HG02943 (cell line): ENCODE results near the gene KRTAP19-4.
"Not testable (repeated sequence)": the region's sequence is repeated elsewhere in the genome, so short reads cannot be mapped to it uniquely, and the experiment has no call there.

Experiments
- ATAC-seq: cut with Tn5 transposase; IDR thresholded peaks from one replicate; pipeline ENCODE4 v1.9.1; 2021; ENCODE audit warnings: mild to moderate bottlenecking, low read depth, moderate library complexity; ENCODE audit not compliant: unreplicated experiment

KRTAP19-4 gene, protein sequence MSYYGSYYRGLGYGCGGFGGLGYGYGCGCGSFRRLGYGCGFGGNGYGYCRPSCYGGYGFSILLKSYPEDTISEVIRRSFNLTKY

DNA sequence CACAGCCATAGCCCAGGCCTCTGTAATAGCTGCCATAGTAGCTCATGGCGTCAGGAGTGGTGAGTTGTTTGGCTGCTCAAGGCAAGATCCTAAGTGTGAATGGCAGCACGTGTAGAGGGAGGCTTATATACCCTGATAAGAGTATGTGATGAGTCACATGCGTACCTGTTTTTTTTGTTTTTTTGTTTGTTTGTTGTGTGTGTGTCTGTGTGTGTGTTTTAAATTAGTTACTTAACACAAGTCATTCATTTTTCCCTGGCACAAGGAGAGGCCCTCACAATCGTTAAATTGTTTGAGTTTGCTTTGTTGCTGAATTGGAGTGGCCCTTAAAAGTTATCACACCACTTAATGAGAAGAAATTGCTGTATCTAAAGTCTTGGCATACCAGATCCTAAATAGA lies at the start of gene KRTAP19-4:
KRTAP19-4 (minus strand) TSS at position 101 of the 400 bp plus-strand sequence; CDS start at position 46, 55 bp downstream.
- ATAC-seq: no peak

DNA sequence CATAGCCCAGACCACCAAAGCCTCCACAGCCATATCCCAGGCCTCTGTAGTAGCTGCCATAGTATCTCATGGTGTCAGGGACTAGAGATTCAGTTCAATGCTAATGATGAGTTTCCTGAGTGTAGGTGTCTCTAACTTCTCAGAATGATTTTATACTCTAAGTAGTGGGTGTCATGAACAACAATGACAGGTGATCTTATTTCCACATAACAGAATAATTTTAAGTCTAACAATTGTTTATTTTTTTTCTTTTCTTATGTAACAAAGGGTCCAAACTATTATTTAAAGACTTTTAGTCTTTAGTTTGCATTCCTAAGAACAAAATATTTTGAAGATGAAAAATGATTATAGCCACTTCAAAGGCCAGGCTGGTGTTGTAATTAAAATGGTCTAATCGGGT lies 44.8 kb upstream of the KRTAP19-4 start, which contains the start of gene KRTAP19-6:
KRTAP19-6 (minus strand) TSS at position 101 of the 400 bp plus-strand sequence; CDS start at position 70, 31 bp downstream.
- no peak for ATAC-seq

DNA sequence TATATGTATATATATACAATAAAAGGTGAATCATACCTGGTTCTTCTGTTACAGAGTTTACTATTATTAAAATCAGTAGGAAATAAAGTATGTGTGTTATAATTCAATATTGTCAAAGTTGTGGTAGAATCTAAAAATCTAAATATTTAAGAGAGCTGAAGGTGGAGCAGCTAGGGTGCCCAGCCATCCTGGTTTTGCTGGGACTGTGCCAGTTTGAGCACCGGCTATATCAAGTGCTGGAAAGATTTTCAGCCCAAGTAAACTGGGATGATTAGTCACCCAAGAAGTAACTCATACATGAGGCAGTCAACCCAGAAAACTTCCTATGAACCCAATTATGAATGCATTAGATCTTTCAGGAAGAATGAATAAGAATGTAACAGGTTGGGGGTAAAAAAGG lies 21.9 kb upstream of the KRTAP19-4 start:
- no peak for ATAC-seq

DNA sequence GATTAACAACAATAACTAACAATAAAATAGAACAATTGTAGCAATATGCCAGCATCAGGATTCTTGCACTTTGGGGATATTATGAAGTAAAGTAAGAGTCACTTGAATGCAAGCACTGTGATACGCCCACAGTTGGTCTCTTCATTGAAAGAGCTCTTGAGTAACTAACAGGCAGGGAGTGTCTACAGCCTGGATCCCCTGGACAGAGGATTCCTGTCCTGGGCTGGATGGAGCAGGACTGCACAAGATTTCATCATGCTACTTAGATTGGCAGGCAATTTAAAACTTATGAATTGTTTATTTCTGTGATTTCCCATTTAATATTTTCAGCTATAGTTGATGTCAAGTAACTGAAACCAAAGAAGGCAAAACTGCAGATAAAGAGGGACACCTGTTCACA lies 18.7 kb upstream of the KRTAP19-4 start:
- ATAC-seq: no peak

DNA sequence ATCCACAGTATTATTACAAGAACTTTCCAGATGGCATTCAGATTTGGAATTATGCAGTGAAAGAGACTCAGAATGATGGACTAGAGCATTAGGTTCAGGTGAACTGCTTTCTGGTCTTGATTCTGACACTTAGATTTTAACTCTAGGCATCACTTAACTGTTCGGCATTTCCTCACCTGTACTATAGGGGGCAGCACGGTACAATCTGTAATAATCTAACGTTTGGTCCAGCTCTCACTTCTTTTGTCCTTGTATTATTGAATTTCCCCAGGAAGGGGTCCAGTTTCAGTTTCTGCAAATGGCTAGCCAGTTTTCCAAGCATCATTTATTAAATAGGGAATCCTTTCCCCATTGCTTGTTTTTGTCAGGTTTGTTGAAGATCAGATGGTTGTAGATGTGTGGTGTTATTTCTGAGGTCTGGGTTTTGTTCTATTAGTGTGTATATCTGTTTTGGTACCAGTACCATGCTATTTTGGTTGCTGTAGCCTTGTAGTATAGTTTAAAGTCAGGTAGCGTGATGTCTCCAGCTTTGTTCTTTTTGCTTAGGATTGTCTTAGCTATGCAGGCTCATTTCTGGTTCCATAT lies 8.7 kb upstream of the KRTAP19-4 start:
- ATAC-seq: not testable (repeated sequence)

DNA sequence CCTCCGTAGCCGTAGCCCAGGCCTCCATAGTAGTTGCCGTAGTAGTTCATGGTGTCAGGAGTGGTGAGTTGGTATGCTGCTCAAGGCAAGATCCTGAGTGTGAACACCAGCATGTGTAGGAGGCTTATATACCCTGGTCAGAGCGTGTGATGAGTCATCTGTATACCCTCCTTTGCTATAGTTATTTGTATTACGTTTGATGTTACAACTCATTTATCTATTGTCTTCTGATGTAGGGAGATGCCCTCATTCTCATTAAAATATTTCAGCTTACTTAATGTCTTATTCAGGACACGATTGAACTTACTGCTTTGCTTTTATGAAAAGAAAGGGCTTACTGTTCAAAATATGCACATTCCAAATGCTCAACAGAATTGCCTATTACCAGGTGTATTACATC lies 5.1 kb upstream of the KRTAP19-4 start, which contains the start of gene KRTAP19-5:
KRTAP19-5 (minus strand) TSS at position 101 of the 400 bp plus-strand sequence; CDS start at position 50, 51 bp downstream.
- ATAC-seq: no peak

DNA sequence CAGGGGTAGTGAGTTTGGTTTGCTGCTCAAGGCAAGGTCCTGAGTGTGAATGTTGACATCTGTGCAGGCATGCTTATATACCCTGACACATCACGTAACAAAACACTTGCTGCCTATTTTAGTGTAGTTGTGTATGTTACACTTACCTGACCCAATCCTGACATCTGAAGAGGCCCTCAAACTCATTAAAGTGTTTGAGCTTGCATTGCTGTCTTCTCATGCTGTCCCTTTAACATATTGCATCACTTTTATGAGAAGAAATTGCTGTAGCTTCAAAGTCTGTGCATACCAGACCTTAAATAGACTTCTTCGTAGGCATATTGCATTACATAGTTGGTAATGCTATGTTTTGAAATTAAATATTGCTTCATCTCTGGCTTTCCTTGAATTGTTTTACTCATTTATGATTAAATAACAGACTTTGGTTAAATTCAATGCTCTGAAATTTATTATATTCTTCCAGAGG lies 5.0 kb downstream of the KRTAP19-4 start, which contains the start of gene KRTAP19-3:
KRTAP19-3 (minus strand) TSS at position 51 of the 466 bp plus-strand sequence. CDS start 56 bp downstream, outside the sequence.
- no peak for ATAC-seq

DNA sequence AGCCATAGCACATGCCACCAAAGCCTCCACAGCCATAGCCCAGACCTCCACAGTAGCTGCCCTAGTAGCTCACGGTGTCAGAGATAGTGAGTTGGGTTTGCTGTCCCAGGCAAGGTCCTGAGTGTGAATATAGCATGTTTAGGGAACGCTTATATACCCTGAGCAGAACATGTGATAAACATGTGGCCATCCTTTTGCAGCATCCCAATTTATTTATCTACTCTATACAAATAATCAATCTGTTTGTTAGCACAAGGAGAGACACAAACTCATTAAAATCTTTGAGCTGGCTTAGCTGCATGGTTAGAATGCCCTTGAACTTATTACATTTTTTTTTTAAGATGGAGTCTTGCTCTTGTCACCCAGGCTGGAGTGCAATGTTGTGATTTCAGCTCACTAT lies 9.6 kb downstream of the KRTAP19-4 start, which contains the start of gene KRTAP19-2:
KRTAP19-2 (minus strand) TSS at position 101 of the 400 bp plus-strand sequence; CDS start at position 13, 88 bp downstream.
- ATAC-seq: no peak

DNA sequence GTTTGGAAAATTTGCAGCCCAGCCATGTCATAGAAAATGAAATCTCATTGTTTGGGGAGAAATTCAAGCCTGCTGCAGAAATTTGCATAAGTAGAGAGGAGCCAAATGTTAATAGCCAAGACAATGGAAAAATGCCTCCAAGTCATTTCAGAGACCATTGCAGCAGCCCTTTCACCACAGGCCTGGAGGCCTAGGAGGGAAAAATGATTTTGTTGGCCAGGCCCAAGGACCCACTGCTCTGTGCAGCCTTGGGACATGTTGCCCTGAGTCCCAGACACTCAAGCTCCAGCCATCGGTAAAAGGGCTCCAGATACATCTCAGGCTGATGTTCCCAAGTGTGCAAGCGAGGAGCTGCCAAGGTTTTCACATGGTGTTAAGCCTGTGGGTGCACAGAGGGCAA lies 10.8 kb downstream of the KRTAP19-4 start:
- ATAC-seq: no peak

DNA sequence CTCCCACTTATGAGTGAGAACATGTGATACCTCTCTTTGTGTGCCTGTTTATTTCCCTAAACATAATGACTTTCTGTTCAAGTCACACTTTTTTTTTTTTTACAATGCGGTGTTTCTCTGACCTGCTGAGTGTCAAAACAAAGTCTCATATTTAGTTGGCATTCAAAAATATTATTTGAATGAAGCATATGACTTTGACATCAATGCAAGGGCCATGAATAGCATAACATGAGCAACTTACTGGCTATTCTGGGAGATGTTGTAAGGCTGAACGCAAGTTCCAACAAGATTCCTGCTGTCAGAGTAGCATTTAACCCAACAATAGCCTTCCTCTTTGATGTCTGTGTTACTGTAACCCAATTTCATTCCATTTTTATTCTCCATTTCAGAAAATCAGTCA lies 14.8 kb downstream of the KRTAP19-4 start:
- ATAC-seq: no peak

DNA sequence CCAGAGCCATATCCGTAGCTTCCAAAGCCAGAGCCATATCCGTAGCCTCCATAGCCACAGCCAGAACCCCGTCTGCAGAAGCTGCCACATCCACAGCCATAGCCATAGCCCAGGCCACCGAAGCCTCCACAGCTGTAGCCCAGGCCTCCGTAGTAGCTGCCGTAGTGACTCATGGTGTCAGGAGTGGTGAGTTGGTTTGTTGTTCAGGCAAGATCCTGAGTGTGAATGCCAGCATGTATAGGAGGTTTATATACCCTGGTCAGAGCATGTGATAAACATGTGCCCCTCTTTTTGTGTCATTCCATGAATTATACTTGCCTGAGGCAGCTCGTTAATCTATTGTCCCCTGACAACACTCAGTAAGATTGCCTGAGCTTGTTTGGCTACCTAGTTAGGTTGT lies 16.8 kb downstream of the KRTAP19-4 start, which contains the start of gene KRTAP19-1:
KRTAP19-1 (minus strand) TSS at position 223 of the 400 bp plus-strand sequence; CDS start at position 173, 50 bp downstream.
- no peak for ATAC-seq

DNA sequence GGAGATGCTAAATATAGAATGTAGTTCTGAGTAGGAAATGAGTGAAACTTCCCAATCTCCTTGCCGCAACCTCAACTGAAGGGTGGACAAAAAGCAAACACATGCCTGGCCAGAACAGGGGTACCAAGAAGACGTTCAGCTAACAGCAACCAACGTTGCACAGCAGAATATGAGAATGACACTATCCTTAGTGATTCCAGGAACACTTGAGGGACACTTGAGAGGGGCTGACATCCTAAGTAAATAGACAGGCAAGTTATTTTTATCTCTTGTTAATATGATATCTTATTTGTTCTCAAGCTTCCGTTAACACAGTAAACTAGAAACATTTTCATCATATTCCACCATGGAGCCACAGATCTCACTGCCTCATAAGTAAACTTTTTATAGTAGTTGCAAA lies 17.7 kb downstream of the KRTAP19-4 start:
- no peak for ATAC-seq

DNA sequence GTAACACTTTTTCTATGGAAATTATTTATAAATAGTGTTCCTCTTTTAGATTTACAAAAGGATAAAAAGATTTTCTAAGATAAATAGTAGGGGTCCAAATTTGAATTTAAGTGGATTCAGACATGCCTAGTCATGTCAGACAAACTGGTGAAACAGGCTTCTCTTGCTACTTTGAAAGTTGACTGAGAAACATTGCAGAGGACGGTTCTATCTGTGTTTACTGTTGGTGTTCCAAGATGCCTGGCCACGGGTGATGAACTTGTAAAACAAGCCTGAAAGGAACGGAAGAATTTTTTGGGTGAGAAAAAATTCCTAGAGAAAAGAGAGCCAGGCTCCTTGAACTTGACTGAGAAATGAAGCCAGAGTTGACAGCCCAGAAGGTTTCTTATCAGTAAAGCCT lies 19.0 kb downstream of the KRTAP19-4 start:
- ATAC-seq: no peak

DNA sequence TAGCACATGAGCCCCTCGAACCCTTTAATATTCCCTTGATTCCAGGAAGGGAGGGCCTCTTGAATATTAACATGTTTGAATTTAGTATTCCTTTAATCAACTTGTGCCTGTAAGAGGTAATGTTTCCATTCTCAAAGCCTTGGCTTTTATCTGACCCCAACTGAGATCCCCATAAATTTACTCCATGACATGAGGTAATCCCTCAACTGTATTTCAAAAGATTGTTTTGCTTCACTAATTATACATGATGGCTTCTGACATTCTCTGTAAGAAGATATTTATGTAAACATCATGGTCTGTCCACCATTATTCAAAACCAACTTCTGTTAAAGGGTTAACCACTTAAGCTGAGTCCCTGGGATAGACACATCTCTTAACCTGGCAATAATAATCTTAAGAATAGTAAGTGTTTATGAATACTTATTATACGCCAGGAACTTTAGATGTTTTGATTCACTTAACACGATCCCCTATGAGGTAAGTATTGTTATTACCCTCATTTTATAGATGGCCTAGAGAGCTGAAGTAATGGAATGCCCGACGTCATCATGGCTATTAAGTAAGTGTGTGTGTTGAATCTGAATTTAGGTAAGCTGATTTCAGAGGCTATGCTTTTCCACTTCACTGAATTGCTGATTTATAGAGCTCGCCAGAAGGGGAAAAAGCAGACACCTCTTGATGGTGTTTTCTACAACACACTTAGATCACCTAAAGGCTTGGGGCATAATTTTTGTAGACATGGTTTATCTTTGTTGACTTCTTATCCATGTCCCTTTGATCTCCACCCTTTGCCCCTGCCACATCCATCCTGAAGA lies 27.9 kb downstream of the KRTAP19-4 start:
- ATAC-seq: no peak

DNA sequence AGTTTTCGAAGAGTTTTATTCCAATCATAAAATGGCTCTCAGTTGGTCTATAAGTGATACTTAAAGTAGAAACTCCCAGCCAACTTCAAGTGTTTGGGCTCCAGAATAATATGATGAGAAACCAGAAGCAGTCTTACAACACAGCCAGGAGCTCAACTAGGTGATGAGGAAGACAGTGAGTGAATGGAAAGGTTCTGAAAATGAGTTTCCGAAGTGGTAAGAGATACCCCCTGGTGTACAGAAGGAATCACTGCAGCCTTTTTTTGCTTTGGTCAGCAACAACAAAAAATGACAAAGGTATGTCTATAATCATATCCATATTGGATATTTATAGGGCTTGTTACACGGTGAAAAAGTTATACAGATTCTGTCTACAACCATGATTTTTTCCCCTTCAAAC lies 33.3 kb downstream of the KRTAP19-4 start:
- no peak for ATAC-seq

DNA sequence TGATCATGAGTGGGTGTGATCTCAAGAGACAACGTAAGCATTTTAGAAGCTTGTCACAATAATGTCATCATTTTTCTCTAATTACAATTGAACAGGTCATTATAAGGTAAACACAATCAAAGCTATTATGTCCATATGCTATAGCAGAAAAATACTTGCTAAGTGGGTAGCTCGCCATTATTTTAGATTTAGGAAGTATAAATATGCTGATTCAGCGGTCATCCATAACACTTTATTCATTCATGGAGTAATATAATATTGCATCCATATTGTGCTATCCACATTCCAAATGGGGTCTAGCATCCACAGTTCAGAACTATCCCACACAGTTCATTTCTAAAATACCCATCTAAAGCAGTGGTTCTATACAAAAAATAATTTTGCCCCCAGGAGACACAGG lies 48.5 kb downstream of the KRTAP19-4 start:
- ATAC-seq: no peak

DNA sequence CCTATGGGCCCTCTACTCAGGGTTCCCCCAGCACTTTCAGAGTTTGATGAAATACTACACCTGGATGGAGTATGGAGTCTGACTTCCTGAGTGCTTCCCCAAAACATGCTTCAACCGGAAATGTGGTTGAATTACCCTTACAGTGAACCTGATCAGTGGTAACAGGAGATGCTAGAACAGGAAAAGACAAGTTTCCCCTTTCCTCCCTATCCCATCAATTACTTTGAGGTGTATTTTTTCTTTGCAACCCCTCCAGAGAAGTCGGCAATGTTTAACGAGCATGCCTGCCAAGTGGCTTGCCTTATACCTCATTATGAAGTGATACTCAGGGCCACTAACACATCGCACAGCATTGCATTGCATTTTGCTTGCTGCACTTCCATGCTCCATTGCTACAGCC lies 49.9 kb downstream of the KRTAP19-4 start:
- no peak for ATAC-seq
